Loucy (cell line): ENCODE data around the gene TMIGD2.

Source experiments
- EZH2phosphoT487 ChIP-seq: fragments of 200-600 bp; IDR thresholded peaks from 2 replicates; pipeline ENCODE4 v1.6.1; 2018; ENCODE audit warnings: antibody characterized with exemption, mild to moderate bottlenecking, moderate library complexity, borderline replicate concordance
- TF ChIP-seq, protein P1 (sequence below): fragments of 200-600 bp; sonication (generic); conservative IDR thresholded peaks from 2 replicates; pipeline ENCODE4 v1.5.1; 2014; ENCODE audit warnings: mild to moderate bottlenecking, antibody characterized with exemption, low read length

DNA sequence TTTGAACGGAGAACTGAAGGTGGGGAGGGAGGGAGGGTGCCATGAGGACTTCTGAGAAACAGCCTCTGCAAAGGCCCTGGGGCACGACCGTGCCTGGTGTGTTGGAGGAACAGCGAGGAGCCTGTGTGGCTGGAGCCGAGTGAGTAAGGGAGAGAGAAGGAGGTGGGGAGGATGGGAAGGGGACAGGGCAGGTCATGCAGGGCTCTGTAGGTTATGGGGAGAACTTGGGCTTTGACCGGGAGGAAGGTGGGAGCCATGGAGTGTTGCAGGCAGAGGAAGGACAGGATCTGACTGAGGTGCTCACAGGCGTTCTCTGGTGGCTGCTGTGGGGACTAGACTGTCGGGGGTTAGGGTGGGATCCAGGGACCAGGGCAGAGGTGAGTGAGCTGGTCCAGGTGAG, 47.9 kb upstream of the TMIGD2 start:
- TF ChIP-seq, protein P1, sequence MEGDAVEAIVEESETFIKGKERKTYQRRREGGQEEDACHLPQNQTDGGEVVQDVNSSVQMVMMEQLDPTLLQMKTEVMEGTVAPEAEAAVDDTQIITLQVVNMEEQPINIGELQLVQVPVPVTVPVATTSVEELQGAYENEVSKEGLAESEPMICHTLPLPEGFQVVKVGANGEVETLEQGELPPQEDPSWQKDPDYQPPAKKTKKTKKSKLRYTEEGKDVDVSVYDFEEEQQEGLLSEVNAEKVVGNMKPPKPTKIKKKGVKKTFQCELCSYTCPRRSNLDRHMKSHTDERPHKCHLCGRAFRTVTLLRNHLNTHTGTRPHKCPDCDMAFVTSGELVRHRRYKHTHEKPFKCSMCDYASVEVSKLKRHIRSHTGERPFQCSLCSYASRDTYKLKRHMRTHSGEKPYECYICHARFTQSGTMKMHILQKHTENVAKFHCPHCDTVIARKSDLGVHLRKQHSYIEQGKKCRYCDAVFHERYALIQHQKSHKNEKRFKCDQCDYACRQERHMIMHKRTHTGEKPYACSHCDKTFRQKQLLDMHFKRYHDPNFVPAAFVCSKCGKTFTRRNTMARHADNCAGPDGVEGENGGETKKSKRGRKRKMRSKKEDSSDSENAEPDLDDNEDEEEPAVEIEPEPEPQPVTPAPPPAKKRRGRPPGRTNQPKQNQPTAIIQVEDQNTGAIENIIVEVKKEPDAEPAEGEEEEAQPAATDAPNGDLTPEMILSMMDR, result no peak
- no peak for TF ChIP-seq EZH2phosphoT487
